Non-pigmented ciliary epithelial cell (primary cell): ENCODE data around the gene RIT1.

ENCODE experiments used
- DNase-seq: peaks from one replicate; pipeline ENCODE4 v3.0.0-alpha.2; 2010; ENCODE audit warnings: low read depth

RIT1 gene

GRCh38 chr1:155856257-155856974, 54.7 kb downstream of the RIT1 start:
- no peak for DNase-seq

- no peak for DNase-seq
These were observed 60.8 kb downstream of the RIT1 start for GRCh38 chr1:155850345-155850744.

GRCh38 chr1:155847823-155848529, 63.2 kb downstream of the RIT1 start:
- DNase-seq = no peak
